DOHH2 (cell line): Measurements from ENCODE around the gene CCR8.

Experiments used
- CTCF ChIP-seq: fragments of 200-600 bp; sonication (generic); IDR thresholded peaks from one replicate; pipeline ENCODE4 v1.5.1; 2014; ENCODE audit warnings: antibody characterized with exemption, mild to moderate bottlenecking, low read depth, low read length; ENCODE audit not compliant: poor library complexity, severe bottlenecking
- EZH2phosphoT487 ChIP-seq: fragments of 200-600 bp; sonication (generic); IDR thresholded peaks from 2 replicates; pipeline ENCODE4 v1.6.1; 2017; ENCODE audit warnings: borderline replicate concordance, mild to moderate bottlenecking, antibody characterized with exemption, low read length, moderate library complexity, mixed read lengths

- TF ChIP-seq CTCF (no peak), EZH2phosphoT487 (no peak)
These were observed 27.3 kb upstream of the CCR8 start for GRCh38 chr3:39302178-39302577.
